Neural crest cell (in vitro differentiated cells): ENCODE measurements around the gene CYP4A22. TPM values are rescaled to one million over a fixed set of nuclear protein-coding genes. Genes with fewer than 3 reads are reported as not detected.

Experiments
- DNase-seq: peaks from one replicate; pipeline ENCODE4 v3.0.0; 2021; ENCODE audit warnings: low read depth, mixed read lengths, low spot score
- H3K27ac Mint-ChIP-seq: one replicate; pipeline ENCODE4 v1.8.0; 2021; ENCODE audit warnings: mild to moderate bottlenecking, mixed read lengths; ENCODE audit not compliant: unreplicated experiment
- H3K27me3 Mint-ChIP-seq: 2 replicates; pipeline ENCODE4 v1.8.0; 2021; ENCODE audit warnings: low read depth, mild to moderate bottlenecking, mixed read lengths
- H3K36me3 Mint-ChIP-seq: 2 replicates; pipeline ENCODE4 v1.8.0; 2021; ENCODE audit warnings: low read depth, mild to moderate bottlenecking, mixed read lengths
- H3K4me1 Mint-ChIP-seq: 2 replicates; pipeline ENCODE4 v1.8.0; 2021; ENCODE audit warnings: mixed read lengths
- H3K4me3 Mint-ChIP-seq: one replicate; pipeline ENCODE4 v1.8.0; 2021; ENCODE audit warnings: mild to moderate bottlenecking, mixed read lengths
- H3K9me3 Mint-ChIP-seq: 2 replicates; pipeline ENCODE4 v1.8.0; 2021; ENCODE audit warnings: mixed read lengths
- total RNA-seq: library from RNA; stranded (reverse); gene quantifications from 2 replicates; pipeline ENCODE4 v1.2.1, GENCODE V29; 2021
- TF ChIP-seq, protein P1 (sequence below): fragments of 200-600 bp; sonication (generic); conservative IDR thresholded peaks from 2 replicates; pipeline ENCODE4 v1.5.0; 2021; ENCODE audit warnings: antibody characterized with exemption, mild to moderate bottlenecking

The CYP4A22 gene
- total RNA-seq, 1 donor from 2014 or later, result not detected

DNA sequence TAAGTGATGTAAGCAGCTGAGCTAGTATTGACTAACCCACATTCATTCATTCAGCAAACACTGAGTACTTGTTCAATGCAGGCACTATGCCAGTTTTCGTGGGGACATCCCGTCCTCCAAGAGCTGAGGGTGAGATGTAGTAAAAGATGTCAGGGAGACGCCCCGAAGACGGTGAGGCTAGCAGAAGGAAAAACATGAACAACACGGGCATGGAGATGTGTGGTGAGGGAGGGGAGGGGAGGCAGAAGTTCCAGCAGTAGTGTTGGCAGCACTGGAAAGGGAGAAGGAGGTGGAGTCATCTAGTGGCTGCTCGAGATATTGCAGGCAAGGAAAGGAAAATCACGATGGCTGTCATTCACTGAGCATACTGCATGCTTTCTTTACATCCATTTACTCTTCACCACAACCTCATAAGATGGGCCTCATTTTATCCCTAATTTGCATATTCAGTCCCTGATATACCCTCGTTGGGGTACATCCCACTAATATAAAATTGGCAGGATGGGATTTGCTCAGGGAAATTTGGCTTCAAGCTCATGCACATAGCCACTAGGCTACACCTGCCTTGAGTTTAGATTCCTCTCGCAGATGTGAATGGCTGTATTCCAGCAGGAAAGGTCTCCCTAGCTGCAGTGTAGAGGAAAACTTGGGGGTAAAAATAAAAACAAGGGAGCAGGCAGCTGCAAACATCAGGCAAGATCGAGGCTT is 38.1 kb downstream of the CYP4A22 start:
- H3K4me1 Mint-ChIP-seq, result peaks cover 16% of the 10 kb centered on the region
- H3K27me3 Mint-ChIP-seq, result peaks cover 51% of the 10 kb centered on the region
- H3K27ac Mint-ChIP-seq, result no peak overlapping the region
- no peak overlapping the region for H3K4me3 Mint-ChIP-seq
- TF ChIP-seq, protein P1, sequence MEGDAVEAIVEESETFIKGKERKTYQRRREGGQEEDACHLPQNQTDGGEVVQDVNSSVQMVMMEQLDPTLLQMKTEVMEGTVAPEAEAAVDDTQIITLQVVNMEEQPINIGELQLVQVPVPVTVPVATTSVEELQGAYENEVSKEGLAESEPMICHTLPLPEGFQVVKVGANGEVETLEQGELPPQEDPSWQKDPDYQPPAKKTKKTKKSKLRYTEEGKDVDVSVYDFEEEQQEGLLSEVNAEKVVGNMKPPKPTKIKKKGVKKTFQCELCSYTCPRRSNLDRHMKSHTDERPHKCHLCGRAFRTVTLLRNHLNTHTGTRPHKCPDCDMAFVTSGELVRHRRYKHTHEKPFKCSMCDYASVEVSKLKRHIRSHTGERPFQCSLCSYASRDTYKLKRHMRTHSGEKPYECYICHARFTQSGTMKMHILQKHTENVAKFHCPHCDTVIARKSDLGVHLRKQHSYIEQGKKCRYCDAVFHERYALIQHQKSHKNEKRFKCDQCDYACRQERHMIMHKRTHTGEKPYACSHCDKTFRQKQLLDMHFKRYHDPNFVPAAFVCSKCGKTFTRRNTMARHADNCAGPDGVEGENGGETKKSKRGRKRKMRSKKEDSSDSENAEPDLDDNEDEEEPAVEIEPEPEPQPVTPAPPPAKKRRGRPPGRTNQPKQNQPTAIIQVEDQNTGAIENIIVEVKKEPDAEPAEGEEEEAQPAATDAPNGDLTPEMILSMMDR, result peak; percentile 85
- DNase-seq, result peak; percentile 66
- H3K9me3 Mint-ChIP-seq, result no peaks in the 10 kb centered on the region
- no peaks in the 10 kb centered on the region for H3K36me3 Mint-ChIP-seq

DNA sequence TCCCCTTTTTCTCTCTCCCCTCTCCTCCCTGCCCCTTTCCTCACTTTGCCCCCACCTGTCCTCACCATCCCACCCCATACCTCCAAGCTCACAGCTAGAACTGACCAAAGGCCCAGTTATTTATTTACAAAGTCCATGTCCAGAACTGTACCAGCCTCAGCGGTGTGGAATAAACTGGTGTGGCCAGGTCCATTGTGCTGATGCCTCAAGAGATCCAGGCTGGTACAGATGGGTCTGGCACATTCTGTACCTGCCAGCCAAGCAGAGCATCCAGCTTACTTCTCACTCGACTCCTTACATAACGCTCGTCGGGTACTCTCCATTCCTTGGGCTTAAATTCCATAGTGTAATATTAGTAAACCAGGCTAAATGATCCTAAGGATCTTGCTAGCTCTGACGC is 40.8 kb downstream of the CYP4A22 start:
- no peaks in the 10 kb centered on the region for H3K36me3 Mint-ChIP-seq
- no peak overlapping the region for H3K27ac Mint-ChIP-seq
- TF ChIP-seq, protein P1, result no peak
- H3K9me3 Mint-ChIP-seq, result no peaks in the 10 kb centered on the region
- no peak overlapping the region for H3K4me3 Mint-ChIP-seq
- H3K27me3 Mint-ChIP-seq, result peaks cover 53% of the 10 kb centered on the region
- DNase-seq, result no peak
- peaks cover 16% of the 10 kb centered on the region for H3K4me1 Mint-ChIP-seq

DNA sequence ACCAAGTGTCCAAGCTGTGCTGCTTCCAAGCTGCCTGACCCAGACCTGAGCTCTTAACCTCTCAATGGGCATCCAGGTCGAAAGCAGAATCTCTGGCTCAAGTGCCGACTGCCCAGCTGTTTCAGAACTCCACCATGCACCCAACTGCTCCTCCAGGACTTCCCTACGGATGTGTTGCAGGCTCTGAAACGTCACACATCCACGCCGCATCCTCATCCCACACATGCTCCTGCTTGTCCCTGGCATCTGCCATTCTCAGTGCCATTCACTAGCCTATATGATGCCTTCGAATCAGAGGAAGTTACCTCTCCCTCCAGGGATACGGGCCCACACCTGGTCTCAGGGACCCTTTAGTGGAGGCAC is 41.4 kb downstream of the CYP4A22 start:
- Mint-ChIP-seq H3K4me1 (peaks cover 16% of the 10 kb centered on the region), H3K27me3 (peaks cover 50% of the 10 kb centered on the region), H3K9me3 (no peaks in the 10 kb centered on the region), H3K36me3 (no peaks in the 10 kb centered on the region), H3K4me3 (no peak overlapping the region), H3K27ac (peak overlapping the region; percentile 79)
- TF ChIP-seq, protein P1, result no peak
- no peak for DNase-seq

DNA sequence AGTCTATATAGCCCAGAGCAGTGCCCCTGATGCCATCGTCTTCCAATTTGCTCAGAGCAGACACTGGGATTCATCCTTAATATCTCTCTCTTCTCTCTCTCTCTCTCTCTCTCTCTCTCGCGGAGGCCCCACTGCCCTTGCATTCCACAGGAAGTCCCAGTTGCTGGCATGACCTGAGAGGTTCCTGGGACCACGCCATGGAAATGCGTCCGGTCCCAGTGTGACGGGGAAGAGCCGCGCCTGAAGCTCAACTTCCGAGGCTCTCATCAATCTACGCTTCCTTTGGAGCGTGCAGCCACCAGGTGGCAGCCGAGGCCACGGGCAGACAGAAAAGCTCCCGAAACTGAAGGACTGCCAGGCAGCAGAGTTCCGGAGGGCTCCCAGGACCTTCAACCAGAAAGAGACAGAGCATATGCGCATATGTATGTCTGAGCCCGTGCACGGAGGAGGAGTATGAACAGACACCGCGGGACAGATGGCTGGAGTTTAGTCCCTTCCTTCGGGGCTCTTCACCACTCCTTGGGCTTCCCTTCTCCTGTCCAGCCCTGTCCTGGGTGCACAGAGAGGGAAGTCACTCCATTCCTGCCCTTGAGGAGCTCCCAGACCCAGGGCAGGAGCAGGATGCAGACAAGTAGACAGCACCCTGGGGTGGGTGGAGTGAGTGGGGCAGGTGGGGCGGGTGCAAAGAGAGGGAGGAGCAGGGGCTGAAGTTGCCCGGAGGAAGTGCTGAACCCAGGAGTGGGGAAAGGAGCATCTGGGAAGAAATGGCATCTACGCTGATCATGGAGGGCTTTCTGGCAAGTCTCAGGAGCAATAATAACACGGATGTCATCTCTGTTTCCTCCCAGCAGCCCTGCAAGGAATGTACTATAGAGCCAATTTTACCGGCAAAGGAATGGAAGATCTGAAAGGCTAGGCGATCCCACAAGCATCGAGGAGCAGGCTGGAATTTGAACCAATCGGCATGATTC is 42.1 kb downstream of the CYP4A22 start:
- Mint-ChIP-seq H3K27ac (peak overlapping the region; percentile 79), H3K9me3 (no peaks in the 10 kb centered on the region), H3K36me3 (no peaks in the 10 kb centered on the region), H3K4me1 (peaks cover 16% of the 10 kb centered on the region), H3K4me3 (peak overlapping the region; percentile 73), H3K27me3 (peaks cover 46% of the 10 kb centered on the region)
- TF ChIP-seq, protein P1, result peak; percentile 92
- peak; percentile 84 for DNase-seq

DNA sequence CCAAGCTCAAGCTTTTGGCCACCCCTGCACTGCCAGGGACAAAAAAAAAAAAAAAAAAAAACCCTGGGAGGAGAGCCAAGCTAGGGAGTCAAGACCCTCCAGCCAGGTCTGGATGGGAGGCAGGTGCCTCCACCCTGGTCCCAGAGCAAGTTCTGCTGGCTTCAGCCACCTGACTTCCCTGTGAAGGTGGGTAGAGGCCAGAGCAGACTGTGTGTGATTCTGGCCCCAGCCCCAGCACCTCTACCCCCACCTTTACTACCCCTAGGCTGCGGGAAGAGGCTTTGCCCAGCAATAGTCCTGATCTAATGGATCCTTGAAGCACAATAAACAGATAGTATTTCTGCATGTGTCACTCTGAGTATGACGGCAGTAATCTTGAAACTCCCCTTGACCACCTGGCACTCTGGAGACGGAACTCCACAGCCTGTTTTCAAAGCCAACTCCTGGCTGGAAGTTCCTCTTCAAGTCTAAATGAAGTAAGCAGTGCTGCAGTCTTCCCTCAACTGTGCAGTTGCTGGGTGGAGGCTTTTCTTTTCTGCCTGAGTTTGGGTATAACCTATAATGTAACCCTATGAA is 42.8 kb downstream of the CYP4A22 start:
- Mint-ChIP-seq H3K36me3 (no peaks in the 10 kb centered on the region), H3K9me3 (no peaks in the 10 kb centered on the region), H3K27me3 (peaks cover 41% of the 10 kb centered on the region), H3K4me1 (peaks cover 15% of the 10 kb centered on the region), H3K27ac (no peak overlapping the region), H3K4me3 (no peak overlapping the region)
- TF ChIP-seq, protein P1, result no peak
- no peak for DNase-seq
